Keratinocyte (primary cell): Measurements from ENCODE around the gene PLAAT3.

Source experiments
- EZH2 ChIP-seq: IDR thresholded peaks from one replicate; pipeline ENCODE4 v1.6.1; 2012; ENCODE audit warnings: inconsistent platforms, mild to moderate bottlenecking, low read length, moderate library complexity
- TF ChIP-seq, protein P1 (sequence below), 3 experiments: IDR thresholded peaks in 1 of 3; conservative IDR thresholded peaks in 1 of 3; optimal IDR thresholded peaks in 1 of 3; 2 replicates in 2 of 3; 3 replicates in 1 of 3; pipeline versions ENCODE3 to v1.5.1; 2011; ENCODE audit warnings: low read length in 3 of 3, mild to moderate bottlenecking in 3 of 3, moderate library complexity in 2 of 3, control low read depth in 1 of 3, inconsistent platforms in 1 of 3; ENCODE audit not compliant: insufficient read depth in 2 of 3; ENCODE audit errors: extremely low read depth in 1 of 3

- TF ChIP-seq, protein P1, sequence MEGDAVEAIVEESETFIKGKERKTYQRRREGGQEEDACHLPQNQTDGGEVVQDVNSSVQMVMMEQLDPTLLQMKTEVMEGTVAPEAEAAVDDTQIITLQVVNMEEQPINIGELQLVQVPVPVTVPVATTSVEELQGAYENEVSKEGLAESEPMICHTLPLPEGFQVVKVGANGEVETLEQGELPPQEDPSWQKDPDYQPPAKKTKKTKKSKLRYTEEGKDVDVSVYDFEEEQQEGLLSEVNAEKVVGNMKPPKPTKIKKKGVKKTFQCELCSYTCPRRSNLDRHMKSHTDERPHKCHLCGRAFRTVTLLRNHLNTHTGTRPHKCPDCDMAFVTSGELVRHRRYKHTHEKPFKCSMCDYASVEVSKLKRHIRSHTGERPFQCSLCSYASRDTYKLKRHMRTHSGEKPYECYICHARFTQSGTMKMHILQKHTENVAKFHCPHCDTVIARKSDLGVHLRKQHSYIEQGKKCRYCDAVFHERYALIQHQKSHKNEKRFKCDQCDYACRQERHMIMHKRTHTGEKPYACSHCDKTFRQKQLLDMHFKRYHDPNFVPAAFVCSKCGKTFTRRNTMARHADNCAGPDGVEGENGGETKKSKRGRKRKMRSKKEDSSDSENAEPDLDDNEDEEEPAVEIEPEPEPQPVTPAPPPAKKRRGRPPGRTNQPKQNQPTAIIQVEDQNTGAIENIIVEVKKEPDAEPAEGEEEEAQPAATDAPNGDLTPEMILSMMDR (optimal IDR thresholded peaks at IDR 0.05 in 1 of 3, IDR thresholded peaks at IDR 0.05 in 1 of 3, conservative IDR thresholded peaks at IDR 0.05 in 1 of 3; ENCODE audit: extremely low read depth in 1 of 3, insufficient read depth in 2 of 3, low read length in 3 of 3) = no peak
- no peak for TF ChIP-seq EZH2
Measured at GRCh38 chr11:63551889-63552266, 62.4 kb downstream of the PLAAT3 start.
